Measurements from ENCODE around the gene YIPF3. TPM values are rescaled to one million over a fixed set of nuclear protein-coding genes. Genes with fewer than 3 reads are reported as not detected.

The YIPF3 gene
- total and polyA plus RNA-seq, 10 of the 15 experiments (the other 5 are each of a cell fraction or from before 2014, with no cell fraction given), result 20.5 to 88.8 (median 44.7) TPM

DNA sequence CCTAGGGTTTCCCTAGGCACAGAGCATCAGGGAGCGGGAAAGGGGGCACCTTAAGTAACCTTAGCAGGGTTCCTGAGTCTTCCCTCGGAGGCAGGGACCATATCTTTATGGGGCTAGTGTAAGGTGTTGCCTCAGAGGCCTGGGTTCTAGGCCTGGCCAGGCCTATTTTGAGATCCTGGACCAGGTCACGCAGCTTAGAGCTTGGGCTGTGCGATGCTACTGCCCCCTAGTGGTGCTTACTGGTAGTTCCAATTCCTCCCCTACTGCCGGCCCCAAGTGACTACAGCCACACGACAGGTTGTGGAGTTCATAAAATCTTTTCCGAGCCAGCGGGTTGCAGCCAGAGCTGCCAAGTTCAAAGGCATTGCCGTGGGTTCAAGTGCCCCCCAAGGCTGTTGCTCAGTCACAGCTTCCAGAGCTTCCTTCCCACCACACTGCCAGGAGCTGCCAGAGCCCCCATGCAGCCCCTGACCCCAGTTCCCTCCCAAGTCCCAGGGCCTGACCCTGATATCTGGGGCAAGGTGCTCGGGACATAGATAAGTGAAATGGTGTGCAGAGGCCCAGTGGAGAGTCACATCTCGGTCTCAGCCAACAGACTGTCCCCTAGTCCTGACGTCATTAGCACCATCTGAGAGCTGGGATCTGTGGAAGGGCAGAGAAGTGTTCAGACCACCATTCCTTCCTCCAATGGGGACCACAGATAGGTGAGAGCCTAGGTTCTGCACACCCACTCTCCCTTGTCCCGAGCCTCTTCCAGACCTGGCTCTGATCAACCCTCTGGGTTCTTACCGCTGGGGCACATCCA, 9.9 kb downstream of the YIPF3 start (continued):
- TF ChIP-seq, protein P1, sequence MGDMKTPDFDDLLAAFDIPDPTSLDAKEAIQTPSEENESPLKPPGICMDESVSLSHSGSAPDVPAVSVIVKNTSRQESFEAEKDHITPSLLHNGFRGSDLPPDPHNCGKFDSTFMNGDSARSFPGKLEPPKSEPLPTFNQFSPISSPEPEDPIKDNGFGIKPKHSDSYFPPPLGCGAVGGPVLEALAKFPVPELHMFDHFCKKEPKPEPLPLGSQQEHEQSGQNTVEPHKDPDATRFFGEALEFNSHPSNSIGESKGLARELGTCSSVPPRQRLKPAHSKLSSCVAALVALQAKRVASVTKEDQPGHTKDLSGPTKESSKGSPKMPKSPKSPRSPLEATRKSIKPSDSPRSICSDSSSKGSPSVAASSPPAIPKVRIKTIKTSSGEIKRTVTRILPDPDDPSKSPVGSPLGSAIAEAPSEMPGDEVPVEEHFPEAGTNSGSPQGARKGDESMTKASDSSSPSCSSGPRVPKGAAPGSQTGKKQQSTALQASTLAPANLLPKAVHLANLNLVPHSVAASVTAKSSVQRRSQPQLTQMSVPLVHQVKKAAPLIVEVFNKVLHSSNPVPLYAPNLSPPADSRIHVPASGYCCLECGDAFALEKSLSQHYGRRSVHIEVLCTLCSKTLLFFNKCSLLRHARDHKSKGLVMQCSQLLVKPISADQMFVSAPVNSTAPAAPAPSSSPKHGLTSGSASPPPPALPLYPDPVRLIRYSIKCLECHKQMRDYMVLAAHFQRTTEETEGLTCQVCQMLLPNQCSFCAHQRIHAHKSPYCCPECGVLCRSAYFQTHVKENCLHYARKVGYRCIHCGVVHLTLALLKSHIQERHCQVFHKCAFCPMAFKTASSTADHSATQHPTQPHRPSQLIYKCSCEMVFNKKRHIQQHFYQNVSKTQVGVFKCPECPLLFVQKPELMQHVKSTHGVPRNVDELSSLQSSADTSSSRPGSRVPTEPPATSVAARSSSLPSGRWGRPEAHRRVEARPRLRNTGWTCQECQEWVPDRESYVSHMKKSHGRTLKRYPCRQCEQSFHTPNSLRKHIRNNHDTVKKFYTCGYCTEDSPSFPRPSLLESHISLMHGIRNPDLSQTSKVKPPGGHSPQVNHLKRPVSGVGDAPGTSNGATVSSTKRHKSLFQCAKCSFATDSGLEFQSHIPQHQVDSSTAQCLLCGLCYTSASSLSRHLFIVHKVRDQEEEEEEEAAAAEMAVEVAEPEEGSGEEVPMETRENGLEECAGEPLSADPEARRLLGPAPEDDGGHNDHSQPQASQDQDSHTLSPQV (IDR thresholded peaks at IDR 0.05), result 0 out of 2 replicates have a peak, but pooled peaks have one; percentile 20
- TF ChIP-seq, protein P2, sequence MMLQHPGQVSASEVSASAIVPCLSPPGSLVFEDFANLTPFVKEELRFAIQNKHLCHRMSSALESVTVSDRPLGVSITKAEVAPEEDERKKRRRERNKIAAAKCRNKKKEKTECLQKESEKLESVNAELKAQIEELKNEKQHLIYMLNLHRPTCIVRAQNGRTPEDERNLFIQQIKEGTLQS (IDR thresholded peaks at IDR 0.05; ENCODE audit: borderline replicate concordance, extremely low read depth, low read depth, low read length), result no peak
- TF ChIP-seq ETV6 (conservative IDR thresholded peaks at IDR 0.05 in 1 of 2, IDR thresholded peaks at IDR 0.05 in 1 of 2; ENCODE audit: borderline replicate concordance in 1 of 2, low read depth in 1 of 2) (no peak), EED (IDR thresholded peaks at IDR 0.05; ENCODE audit: low read depth) (no peak), HDAC2 (IDR thresholded peaks at IDR 0.05) (no peak), RAD21 (IDR thresholded peaks at IDR 0.05; ENCODE audit: insufficient read depth, low read depth, low read length) (peak; percentile 80), PAX5 (IDR thresholded peaks at IDR 0.05; ENCODE audit: borderline replicate concordance, low read depth, low read length) (no peak), MYC (IDR thresholded peaks at IDR 0.05; ENCODE audit: insufficient read depth, insufficient read length, insufficient replicate concordance, low read length, severe bottlenecking) (no peak), POLR2A (IDR thresholded peaks at IDR 0.05; ENCODE audit: low read depth, low read length) (no peak), NR2F1 (conservative IDR thresholded peaks at IDR 0.05) (no peak), ZNF207 (IDR thresholded peaks at IDR 0.05; ENCODE audit: borderline replicate concordance) (peak; percentile 53; the same call in 1 of the 2 replicates), CREM (IDR thresholded peaks at IDR 0.05; ENCODE audit: low read depth) (no peak), NRF1 (conservative IDR thresholded peaks at IDR 0.05; ENCODE audit: low read depth, low read length) (no peak), RB1 (IDR thresholded peaks at IDR 0.05; ENCODE audit: borderline replicate concordance) (no peak), CBX5 (IDR thresholded peaks at IDR 0.05; ENCODE audit: low read depth) (no peak), POLR2AphosphoS5 (IDR thresholded peaks at IDR 0.05; ENCODE audit: low read length) (no peak), ZNF217 (IDR thresholded peaks at IDR 0.05) (no peak), RFX5 (IDR thresholded peaks at IDR 0.05; ENCODE audit: low read depth, low read length) (no peak), GABPA (IDR thresholded peaks at IDR 0.05; ENCODE audit: low read depth) (no peak)
- TF ChIP-seq, protein P3, sequence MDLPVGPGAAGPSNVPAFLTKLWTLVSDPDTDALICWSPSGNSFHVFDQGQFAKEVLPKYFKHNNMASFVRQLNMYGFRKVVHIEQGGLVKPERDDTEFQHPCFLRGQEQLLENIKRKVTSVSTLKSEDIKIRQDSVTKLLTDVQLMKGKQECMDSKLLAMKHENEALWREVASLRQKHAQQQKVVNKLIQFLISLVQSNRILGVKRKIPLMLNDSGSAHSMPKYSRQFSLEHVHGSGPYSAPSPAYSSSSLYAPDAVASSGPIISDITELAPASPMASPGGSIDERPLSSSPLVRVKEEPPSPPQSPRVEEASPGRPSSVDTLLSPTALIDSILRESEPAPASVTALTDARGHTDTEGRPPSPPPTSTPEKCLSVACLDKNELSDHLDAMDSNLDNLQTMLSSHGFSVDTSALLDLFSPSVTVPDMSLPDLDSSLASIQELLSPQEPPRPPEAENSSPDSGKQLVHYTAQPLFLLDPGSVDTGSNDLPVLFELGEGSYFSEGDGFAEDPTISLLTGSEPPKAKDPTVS (IDR thresholded peaks at IDR 0.05; ENCODE audit: low read depth, low read length), result no peak
- TF ChIP-seq, protein P4, sequence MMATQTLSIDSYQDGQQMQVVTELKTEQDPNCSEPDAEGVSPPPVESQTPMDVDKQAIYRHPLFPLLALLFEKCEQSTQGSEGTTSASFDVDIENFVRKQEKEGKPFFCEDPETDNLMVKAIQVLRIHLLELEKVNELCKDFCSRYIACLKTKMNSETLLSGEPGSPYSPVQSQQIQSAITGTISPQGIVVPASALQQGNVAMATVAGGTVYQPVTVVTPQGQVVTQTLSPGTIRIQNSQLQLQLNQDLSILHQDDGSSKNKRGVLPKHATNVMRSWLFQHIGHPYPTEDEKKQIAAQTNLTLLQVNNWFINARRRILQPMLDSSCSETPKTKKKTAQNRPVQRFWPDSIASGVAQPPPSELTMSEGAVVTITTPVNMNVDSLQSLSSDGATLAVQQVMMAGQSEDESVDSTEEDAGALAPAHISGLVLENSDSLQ (IDR thresholded peaks at IDR 0.05), result no peak
- TF ChIP-seq, protein P5, sequence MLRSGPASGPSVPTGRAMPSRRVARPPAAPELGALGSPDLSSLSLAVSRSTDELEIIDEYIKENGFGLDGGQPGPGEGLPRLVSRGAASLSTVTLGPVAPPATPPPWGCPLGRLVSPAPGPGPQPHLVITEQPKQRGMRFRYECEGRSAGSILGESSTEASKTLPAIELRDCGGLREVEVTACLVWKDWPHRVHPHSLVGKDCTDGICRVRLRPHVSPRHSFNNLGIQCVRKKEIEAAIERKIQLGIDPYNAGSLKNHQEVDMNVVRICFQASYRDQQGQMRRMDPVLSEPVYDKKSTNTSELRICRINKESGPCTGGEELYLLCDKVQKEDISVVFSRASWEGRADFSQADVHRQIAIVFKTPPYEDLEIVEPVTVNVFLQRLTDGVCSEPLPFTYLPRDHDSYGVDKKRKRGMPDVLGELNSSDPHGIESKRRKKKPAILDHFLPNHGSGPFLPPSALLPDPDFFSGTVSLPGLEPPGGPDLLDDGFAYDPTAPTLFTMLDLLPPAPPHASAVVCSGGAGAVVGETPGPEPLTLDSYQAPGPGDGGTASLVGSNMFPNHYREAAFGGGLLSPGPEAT (IDR thresholded peaks at IDR 0.05; ENCODE audit: low read depth), result no peak

Measured in GM12878 (cell line).